Measurements from ENCODE around the gene CCND1. TPM values are rescaled to one million over a fixed set of nuclear protein-coding genes. Genes with fewer than 3 reads are reported as not detected.

CCND1 gene
- total and polyA plus RNA-seq, 9 of the 15 experiments (the other 6 are each of a cell fraction or from before 2014, with no cell fraction given) = 0.04 to 23.3 (median 3.8) TPM

- peaks cover 9 to 13% of the 10 kb centered on the region in 2 experiments for H3K27me3 ChIP-seq (ENCODE audit: control insufficient read depth in 2 of 2, insufficient read depth in 2 of 2, low read length in 2 of 2)
- no peak for FAIRE-seq
- WGBS (ENCODE audit: insufficient coverage, low coverage, missing lambda C conversion rate) = 1% methylated on average over 38 of the region's 68 CpGs
- peak overlapping the region; percentile 78 for H3K4me2 ChIP-seq (ENCODE audit: insufficient read depth, low read length)
- peak in 2 of 4 experiments; percentile 40 to 45 for DNase-seq (ENCODE audit: extremely low read depth in 1 of 4, low spot score in 3 of 4)
- H3K9me3 ChIP-seq (replicated peaks; ENCODE audit: control insufficient read depth, insufficient read depth, low read depth, low read length) = no peaks in the 10 kb centered on the region
- in situ Hi-C loops (cut with MboI) = loop anchor here (5.0 kb wide), 3 partner anchors 195 to 535 kb away; partner anchors contain the start of gene MYEOV
- H3K79me2 ChIP-seq (ENCODE audit: control insufficient read depth, insufficient read depth, low read length) = peaks cover 4% of the 10 kb centered on the region; the same call in 1 of the 3 replicates
- H2AFZ ChIP-seq (ENCODE audit: low read depth, low read length) = 0 out of 2 replicates have a peak overlapping the region, but pooled peaks have one; percentile 51
- H3K36me3 ChIP-seq (ENCODE audit: control insufficient read depth, insufficient read depth, low read length) = no peaks in the 10 kb centered on the region
- H3K4me1 ChIP-seq (replicated peaks in 1 of 2; ENCODE audit: control insufficient read depth in 2 of 2, insufficient read depth in 2 of 2, low read length in 2 of 2) = peaks cover 8 to 74% of the 10 kb centered on the region in 2 experiments; a peak in 4 of 5 replicates
- ATAC-seq = no peak
- TF ChIP-seq PRPF4 (IDR thresholded peaks at IDR 0.05; ENCODE audit: insufficient read depth, low read depth, low read length, poor library complexity, severe bottlenecking) = no peak
- no peak for TF ChIP-seq TAF15 (IDR thresholded peaks at IDR 0.05; ENCODE audit: low read depth, low read length)
- TF ChIP-seq POLR2G (IDR thresholded peaks at IDR 0.05; ENCODE audit: low read depth, low read length) = peak; percentile 47; the same call in 1 of the 2 replicates
- peak; percentile 44; the same call in 1 of the 2 replicates for TF ChIP-seq RBFOX2 (IDR thresholded peaks at IDR 0.05; ENCODE audit: low read depth, low read length)
- 0 out of 2 replicates have a peak, but pooled peaks have one; percentile 1 for TF ChIP-seq PHF8 (IDR thresholded peaks at IDR 0.05; ENCODE audit: borderline replicate concordance, low read length)
- peak; percentile 42 for TF ChIP-seq ZFX (CRISPR knock-in tag; IDR thresholded peaks at IDR 0.05)
- TF ChIP-seq ZNF740 (CRISPR knock-in tag; IDR thresholded peaks at IDR 0.05) = 0 out of 2 replicates have a peak, but pooled peaks have one; percentile 52
- TF ChIP-seq ZNF740 (tag; IDR thresholded peaks at IDR 0.05) = no peak
- H4K20me1 ChIP-seq (replicated peaks; ENCODE audit: control insufficient read depth, insufficient read depth, low read length) = no peaks in the 10 kb centered on the region; the same call in none of the 2 replicates
- H3K4me3 ChIP-seq = peak overlapping the region; percentile 54
- CTCF ChIA-PET (ENCODE audit: low intra/inter-chr PET ratio) = interaction anchor here (0.8 to 3.4 kb wide), 3 partner anchors 197 to 540 kb away, joined by 3 to 43 read pairs (median 3); no protein-coding TSS in a partner anchor
- H3K9me1 ChIP-seq (ENCODE audit: control insufficient read depth, insufficient read depth, low read length) = peaks cover 3% of the 10 kb centered on the region
- POLR2A ChIA-PET = interaction anchor here (0.5 to 0.6 kb wide), 2 partner anchors 228 to 1190 kb away, joined by 4 to 5 read pairs; no protein-coding TSS in a partner anchor
- peak overlapping the region; percentile 66; the same call in 1 of the 3 replicates for H3K27ac ChIP-seq (ENCODE audit: extremely low read depth, low read depth, low read length)
- peak overlapping the region; percentile 63 to 87; a peak in 3 of 4 replicates for H3K9ac ChIP-seq (ENCODE audit: insufficient read depth in 1 of 2, low read depth in 2 of 2, low read length in 2 of 2)
- BruUV-seq (replicated peaks) = no TSS peak
- intact Hi-C loops (cut with micrococcal nuclease) = loop anchor here (2.0 to 10.0 kb wide), 6 partner anchors 200 to 1007 kb away; no protein-coding TSS in a partner anchor
Observed at GRCh38 chr11:69641681-69642548, 959 bp downstream of the CCND1 start.
